ENCODE data around the gene BICRAL.

Gene BICRAL

GRCh38 chr6:42762426-42762859 is 19.4 kb upstream of the BICRAL start:
- no peak for DNase-seq (ENCODE audit: extremely low read depth in 1 of 2, low read depth in 1 of 2)

GRCh38 chr6:42762950-42763349 is 18.9 kb upstream of the BICRAL start:
- no peak for DNase-seq (ENCODE audit: extremely low read depth in 1 of 2, low read depth in 1 of 2)

GRCh38 chr6:42764911-42765648 is 16.8 kb upstream of the BICRAL start:
- DNase-seq (ENCODE audit: extremely low read depth in 1 of 2, low read depth in 1 of 2), result no peak

GRCh38 chr6:42766163-42766670 is 15.6 kb upstream of the BICRAL start:
- DNase-seq (ENCODE audit: extremely low read depth in 1 of 2, low read depth in 1 of 2), result no peak

GRCh38 chr6:42769051-42769450 is 12.8 kb upstream of the BICRAL start:
- DNase-seq (ENCODE audit: extremely low read depth in 1 of 2, low read depth in 1 of 2), result no peak

- no peak for DNase-seq (ENCODE audit: extremely low read depth in 1 of 2, low read depth in 1 of 2)
Observed at GRCh38 chr6:42769836-42770235, 12.0 kb upstream of the BICRAL start.

- DNase-seq (ENCODE audit: extremely low read depth in 1 of 2, low read depth in 1 of 2), result no peak
Observed at GRCh38 chr6:42771741-42772100, 10.1 kb upstream of the BICRAL start.

- DNase-seq (ENCODE audit: extremely low read depth in 1 of 2, low read depth in 1 of 2), result peak in 1 of 2 donors; percentile 30
Observed at GRCh38 chr6:42774201-42774600, 7.7 kb upstream of the BICRAL start.

- DNase-seq (ENCODE audit: extremely low read depth in 1 of 2, low read depth in 1 of 2), result peak in 1 of 2 donors; percentile 28
Observed at GRCh38 chr6:42774821-42775487, 6.9 kb upstream of the BICRAL start.

- no peak for DNase-seq (ENCODE audit: extremely low read depth in 1 of 2, low read depth in 1 of 2)
Observed at GRCh38 chr6:42777126-42777822, 4.6 kb upstream of the BICRAL start.

GRCh38 chr6:42778122-42778521 is 3.7 kb upstream of the BICRAL start:
- no peak for DNase-seq (ENCODE audit: extremely low read depth in 1 of 2, low read depth in 1 of 2)

GRCh38 chr6:42779521-42779920 is 2.3 kb upstream of the BICRAL start:
- DNase-seq (ENCODE audit: extremely low read depth in 1 of 2, low read depth in 1 of 2), result no peak

- no peak for DNase-seq (ENCODE audit: extremely low read depth in 1 of 2, low read depth in 1 of 2)
Observed at GRCh38 chr6:42781546-42781795, 381 bp upstream of the BICRAL start.

- peak; percentile 39 to 47 for DNase-seq (ENCODE audit: extremely low read depth in 1 of 2, low read depth in 1 of 2)
Observed at GRCh38 chr6:42782689-42783176, 881 bp downstream of the BICRAL start.

GRCh38 chr6:42783177-42783875 is 1.5 kb downstream of the BICRAL start:
- DNase-seq (ENCODE audit: extremely low read depth in 1 of 2, low read depth in 1 of 2), result peak; percentile 39 to 41

GRCh38 chr6:42783876-42784642 is 2.2 kb downstream of the BICRAL start:
- DNase-seq (ENCODE audit: extremely low read depth in 1 of 2, low read depth in 1 of 2), result no peak

- DNase-seq (ENCODE audit: extremely low read depth in 1 of 2, low read depth in 1 of 2), result no peak
Observed at GRCh38 chr6:42784717-42785498, 3.1 kb downstream of the BICRAL start.

- no peak for DNase-seq (ENCODE audit: extremely low read depth in 1 of 2, low read depth in 1 of 2)
Observed at GRCh38 chr6:42786525-42786985, 4.7 kb downstream of the BICRAL start.

- no peak for DNase-seq (ENCODE audit: extremely low read depth in 1 of 2, low read depth in 1 of 2)
Observed at GRCh38 chr6:42787063-42787472, 5.2 kb downstream of the BICRAL start.

- no peak for DNase-seq (ENCODE audit: extremely low read depth in 1 of 2, low read depth in 1 of 2)
Observed at GRCh38 chr6:42788671-42789070, 6.8 kb downstream of the BICRAL start.
